K562 (cell line): ENCODE data around the gene HOXA5.

Experiments
- CTCF ChIP-seq, 3 experiments: IDR thresholded peaks in 2 of 3; conservative IDR thresholded peaks in 1 of 3; 2 replicates each; pipeline ENCODE4 v1.5.1; 2011 to 2012; ENCODE audit warnings: low read length in 3 of 3, mild to moderate bottlenecking in 3 of 3, control low read depth in 2 of 3, improper control_type of control experiment in 1 of 3, inconsistent platforms in 1 of 3, low read depth in 1 of 3, mixed read lengths in 1 of 3, moderate library complexity in 1 of 3; ENCODE audit not compliant: insufficient read depth in 2 of 3
- TBP ChIP-seq: optimal IDR thresholded peaks from 2 replicates; pipeline ENCODE3; 2011; ENCODE audit warnings: low read depth, low read length, improper control_type of control experiment

GRCh38 chr7:27096768-27097514 lies 46.5 kb downstream of the HOXA5 start:
- no peak for TF ChIP-seq CTCF (IDR thresholded peaks at IDR 0.05 in 2 of 3, conservative IDR thresholded peaks at IDR 0.05 in 1 of 3; ENCODE audit: insufficient read depth in 2 of 3, low read depth in 1 of 3, low read length in 3 of 3)
- no peak for TF ChIP-seq TBP
